GM21723 (cell line): ENCODE measurements around the gene ADIG.

ENCODE experiments used
- ATAC-seq: cut with Tn5 transposase; IDR thresholded peaks from one replicate; pipeline ENCODE4 v1.9.1; 2021; ENCODE audit warnings: mild to moderate bottlenecking, moderate library complexity; ENCODE audit not compliant: unreplicated experiment

ADIG gene

GRCh38 chr20:38628580-38629470 lies 47.8 kb downstream of the ADIG start:
- no peak for ATAC-seq

DNA sequence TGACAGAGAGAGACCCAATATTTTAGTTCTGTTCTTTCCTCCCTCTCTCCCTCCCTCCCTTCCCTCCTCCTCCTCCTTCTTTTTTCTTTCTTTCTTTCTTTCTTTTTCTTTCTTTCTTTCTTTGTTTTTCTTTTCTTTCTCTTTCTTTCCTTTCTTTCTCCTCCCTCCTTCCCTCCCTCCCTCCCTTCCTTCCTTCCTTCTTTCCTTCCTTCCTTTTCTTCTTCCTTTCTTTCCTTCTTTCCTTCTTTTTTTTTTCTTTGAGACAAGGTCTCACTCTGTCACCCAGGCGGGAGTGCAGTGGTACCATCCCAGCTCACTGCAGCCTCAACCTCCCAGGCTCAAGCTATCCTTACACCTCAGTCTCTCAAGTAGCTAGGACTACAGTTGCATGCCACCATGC lies 49.0 kb downstream of the ADIG start:
- ATAC-seq = no peak

DNA sequence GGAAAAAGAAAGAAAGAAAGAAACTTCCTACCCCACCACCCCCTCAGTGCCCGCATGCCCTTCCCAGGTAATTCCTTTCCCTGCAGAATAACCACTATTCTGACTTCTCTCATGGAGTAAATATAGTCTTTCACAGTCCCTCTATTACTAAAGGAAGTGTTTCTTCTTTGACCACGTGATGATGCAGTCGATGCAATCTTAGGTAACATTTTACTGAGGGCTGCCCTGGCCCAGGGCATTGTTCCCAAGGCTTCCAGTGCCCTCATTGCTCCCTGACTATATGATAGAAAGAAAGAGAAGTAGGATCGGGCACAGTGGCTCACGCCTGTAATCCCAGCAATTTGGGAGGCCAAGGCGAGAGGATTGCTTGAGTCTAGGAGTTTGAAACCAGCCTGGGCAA lies 49.7 kb downstream of the ADIG start:
- no peak for ATAC-seq

DNA sequence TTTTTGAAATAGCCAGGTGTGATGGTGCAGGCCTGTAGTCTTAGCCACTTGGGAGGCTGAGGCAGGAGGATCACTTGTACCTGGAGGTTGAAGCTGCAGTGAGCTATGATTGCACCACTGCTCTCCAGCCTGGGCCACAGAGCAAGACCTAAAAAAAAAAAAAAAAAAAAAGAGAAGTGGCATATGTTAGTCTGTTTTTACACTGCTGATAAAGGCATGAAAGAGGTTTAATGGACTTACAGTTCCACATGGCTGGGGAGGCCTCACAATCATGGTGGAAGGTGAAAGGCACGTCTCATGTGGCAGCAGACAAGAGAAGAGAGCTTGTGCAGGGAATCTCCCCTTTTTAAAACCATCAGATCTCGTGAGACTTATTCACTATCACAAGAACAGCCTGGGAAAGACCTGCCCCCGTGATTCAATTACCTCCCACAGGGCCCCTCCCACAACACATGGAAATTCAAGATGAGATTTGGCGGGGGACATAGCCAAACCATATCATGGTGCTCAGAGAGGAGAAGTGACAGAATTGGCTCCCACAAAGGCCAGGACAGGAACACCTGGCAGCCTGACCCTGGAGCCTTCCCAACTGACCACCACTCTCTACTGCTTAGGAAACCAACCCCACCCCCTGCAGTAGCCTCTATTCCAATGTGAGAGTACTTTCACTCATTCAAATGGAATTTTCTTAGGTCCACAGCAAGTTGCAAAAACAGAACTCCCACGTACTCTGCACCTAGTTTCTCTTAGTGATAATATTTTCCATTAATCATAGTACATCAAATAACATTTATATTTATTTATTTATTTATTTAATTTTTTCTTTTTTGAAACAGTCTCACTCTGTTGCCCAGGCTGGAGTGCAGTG lies 50.4 kb downstream of the ADIG start:
- no peak for ATAC-seq

DNA sequence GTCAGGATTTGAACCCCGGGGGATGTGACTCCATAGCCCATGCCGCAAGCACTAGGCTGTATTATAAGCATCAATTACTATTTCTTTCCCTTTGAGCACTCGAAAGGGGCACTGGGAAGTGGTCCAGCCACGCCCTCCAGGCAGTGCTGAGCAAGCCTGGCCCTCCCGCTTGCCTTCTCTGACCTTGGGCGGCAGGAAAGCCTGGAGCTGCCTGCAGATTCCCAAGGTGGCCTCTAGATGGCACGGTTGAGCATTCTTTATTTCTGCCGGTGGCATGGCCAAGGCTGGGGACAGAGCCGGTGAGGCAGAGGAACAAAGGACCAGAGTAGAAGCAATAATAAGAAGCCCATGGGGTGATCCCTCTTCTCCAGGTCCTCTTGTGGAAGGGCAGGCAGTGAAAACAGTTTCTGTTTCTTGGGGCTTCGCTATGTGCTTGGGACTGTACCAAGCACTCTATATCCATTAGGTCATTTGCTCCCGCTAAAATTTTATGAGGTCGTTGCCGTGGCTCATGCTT lies 52.6 kb downstream of the ADIG start:
- no peak for ATAC-seq

- no peak for ATAC-seq
Observed at GRCh38 chr20:38635721-38636288, 54.8 kb downstream of the ADIG start.
